ENCODE results near the gene FGF8.

The FGF8 gene

DNA sequence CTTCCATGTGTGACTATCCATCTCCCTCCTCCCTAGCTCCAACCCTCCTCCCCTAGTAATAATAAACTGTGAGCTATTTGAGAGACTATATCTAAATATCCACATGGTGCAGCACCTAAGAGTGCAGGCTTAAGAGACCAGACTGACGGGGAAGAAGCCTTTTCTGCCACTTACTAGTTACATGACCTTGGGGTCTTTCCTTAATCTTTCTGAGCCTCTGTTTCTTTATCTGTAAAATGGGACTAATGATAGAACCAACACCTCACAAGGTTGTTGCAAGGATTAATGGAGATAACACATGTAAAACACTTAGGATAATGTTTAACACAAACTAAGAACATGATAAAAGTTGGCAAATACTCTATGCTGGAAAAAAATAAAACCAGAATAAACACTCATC is 43.8 kb downstream of the FGF8 start:
- ATAC-seq: no peak
- TF ChIP-seq ZNF8 (CRISPR knock-in tag; IDR thresholded peaks at IDR 0.05) (no peak), RARB (CRISPR knock-in tag; IDR thresholded peaks at IDR 0.05) (no peak), PPARA (CRISPR knock-in tag; IDR thresholded peaks at IDR 0.05; ENCODE audit: borderline replicate concordance) (no peak), TCF4 (CRISPR knock-in tag; IDR thresholded peaks at IDR 0.05; ENCODE audit: borderline replicate concordance) (no peak), OSR1 (CRISPR knock-in tag; IDR thresholded peaks at IDR 0.05) (no peak), ZNF565 (CRISPR knock-in tag; conservative IDR thresholded peaks at IDR 0.05; ENCODE audit: low read depth) (no peak), ZNF70 (CRISPR knock-in tag; IDR thresholded peaks at IDR 0.05) (no peak), CSDC2 (CRISPR knock-in tag; IDR thresholded peaks at IDR 0.05) (no peak), ISL1 (CRISPR knock-in tag; IDR thresholded peaks at IDR 0.05) (no peak), ZC3H10 (CRISPR knock-in tag; IDR thresholded peaks at IDR 0.05) (no peak), ZFP3 (CRISPR knock-in tag; IDR thresholded peaks at IDR 0.05) (no peak), ARNTL (CRISPR knock-in tag; IDR thresholded peaks at IDR 0.05; ENCODE audit: borderline replicate concordance, low read depth) (no peak), CSRNP3 (CRISPR knock-in tag; IDR thresholded peaks at IDR 0.05) (no peak), TOX (CRISPR knock-in tag; IDR thresholded peaks at IDR 0.05; ENCODE audit: borderline replicate concordance) (no peak)
- TF ChIP-seq, protein P1, sequence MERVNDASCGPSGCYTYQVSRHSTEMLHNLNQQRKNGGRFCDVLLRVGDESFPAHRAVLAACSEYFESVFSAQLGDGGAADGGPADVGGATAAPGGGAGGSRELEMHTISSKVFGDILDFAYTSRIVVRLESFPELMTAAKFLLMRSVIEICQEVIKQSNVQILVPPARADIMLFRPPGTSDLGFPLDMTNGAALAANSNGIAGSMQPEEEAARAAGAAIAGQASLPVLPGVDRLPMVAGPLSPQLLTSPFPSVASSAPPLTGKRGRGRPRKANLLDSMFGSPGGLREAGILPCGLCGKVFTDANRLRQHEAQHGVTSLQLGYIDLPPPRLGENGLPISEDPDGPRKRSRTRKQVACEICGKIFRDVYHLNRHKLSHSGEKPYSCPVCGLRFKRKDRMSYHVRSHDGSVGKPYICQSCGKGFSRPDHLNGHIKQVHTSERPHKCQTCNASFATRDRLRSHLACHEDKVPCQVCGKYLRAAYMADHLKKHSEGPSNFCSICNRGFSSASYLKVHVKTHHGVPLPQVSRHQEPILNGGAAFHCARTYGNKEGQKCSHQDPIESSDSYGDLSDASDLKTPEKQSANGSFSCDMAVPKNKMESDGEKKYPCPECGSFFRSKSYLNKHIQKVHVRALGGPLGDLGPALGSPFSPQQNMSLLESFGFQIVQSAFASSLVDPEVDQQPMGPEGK (CRISPR knock-in tag; IDR thresholded peaks at IDR 0.05; ENCODE audit: borderline replicate concordance): no peak
- TF ChIP-seq, protein P2, sequence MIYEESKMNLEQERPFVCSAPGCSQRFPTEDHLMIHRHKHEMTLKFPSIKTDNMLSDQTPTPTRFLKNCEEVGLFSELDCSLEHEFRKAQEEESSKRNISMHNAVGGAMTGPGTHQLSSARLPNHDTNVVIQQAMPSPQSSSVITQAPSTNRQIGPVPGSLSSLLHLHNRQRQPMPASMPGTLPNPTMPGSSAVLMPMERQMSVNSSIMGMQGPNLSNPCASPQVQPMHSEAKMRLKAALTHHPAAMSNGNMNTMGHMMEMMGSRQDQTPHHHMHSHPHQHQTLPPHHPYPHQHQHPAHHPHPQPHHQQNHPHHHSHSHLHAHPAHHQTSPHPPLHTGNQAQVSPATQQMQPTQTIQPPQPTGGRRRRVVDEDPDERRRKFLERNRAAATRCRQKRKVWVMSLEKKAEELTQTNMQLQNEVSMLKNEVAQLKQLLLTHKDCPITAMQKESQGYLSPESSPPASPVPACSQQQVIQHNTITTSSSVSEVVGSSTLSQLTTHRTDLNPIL (CRISPR knock-in tag; IDR thresholded peaks at IDR 0.05; ENCODE audit: low read depth): no peak

DNA sequence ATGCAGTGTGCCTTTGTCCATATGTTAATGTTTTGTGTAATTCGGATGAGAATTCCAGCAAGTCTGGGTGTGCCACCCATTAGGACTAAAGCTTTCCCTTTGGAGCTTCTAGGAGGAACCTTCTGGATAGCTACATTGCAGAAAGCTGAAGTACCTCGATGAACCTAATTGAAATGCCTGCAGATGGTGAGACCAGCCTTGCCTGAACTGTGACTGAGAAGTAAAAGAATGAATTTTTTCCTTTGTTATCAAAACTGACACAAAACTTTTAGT is 49.9 kb downstream of the FGF8 start:
- ATAC-seq: no peak
- TF ChIP-seq ESRRG (CRISPR knock-in tag; IDR thresholded peaks at IDR 0.05) (no peak), ARNTL (CRISPR knock-in tag; IDR thresholded peaks at IDR 0.05; ENCODE audit: borderline replicate concordance, low read depth) (no peak), ZNF565 (CRISPR knock-in tag; conservative IDR thresholded peaks at IDR 0.05; ENCODE audit: low read depth) (no peak), ZFP30 (CRISPR knock-in tag; IDR thresholded peaks at IDR 0.05) (no peak), RARB (CRISPR knock-in tag; IDR thresholded peaks at IDR 0.05) (no peak), POU6F1 (CRISPR knock-in tag; IDR thresholded peaks at IDR 0.05; ENCODE audit: borderline replicate concordance, low read depth) (no peak), ZNF8 (CRISPR knock-in tag; IDR thresholded peaks at IDR 0.05) (no peak), GLIS3 (CRISPR knock-in tag; IDR thresholded peaks at IDR 0.05) (no peak), ZFP3 (CRISPR knock-in tag; IDR thresholded peaks at IDR 0.05) (no peak), OSR1 (CRISPR knock-in tag; IDR thresholded peaks at IDR 0.05) (no peak), BACH2 (CRISPR knock-in tag; IDR thresholded peaks at IDR 0.05; ENCODE audit: borderline replicate concordance) (no peak), TCF4 (CRISPR knock-in tag; IDR thresholded peaks at IDR 0.05; ENCODE audit: borderline replicate concordance) (no peak), SNAI2 (CRISPR knock-in tag; IDR thresholded peaks at IDR 0.05) (no peak), ZNF70 (CRISPR knock-in tag; IDR thresholded peaks at IDR 0.05) (no peak)
- TF ChIP-seq, protein P2 (CRISPR knock-in tag; IDR thresholded peaks at IDR 0.05; ENCODE audit: low read depth): no peak

- TF ChIP-seq, protein P1 (CRISPR knock-in tag; IDR thresholded peaks at IDR 0.05; ENCODE audit: borderline replicate concordance): no peak
- TF ChIP-seq SNAI2 (CRISPR knock-in tag; IDR thresholded peaks at IDR 0.05) (no peak), TCF4 (CRISPR knock-in tag; IDR thresholded peaks at IDR 0.05; ENCODE audit: borderline replicate concordance) (no peak), ESRRG (CRISPR knock-in tag; IDR thresholded peaks at IDR 0.05) (no peak), ZNF70 (CRISPR knock-in tag; IDR thresholded peaks at IDR 0.05) (no peak), GLIS3 (CRISPR knock-in tag; IDR thresholded peaks at IDR 0.05) (no peak), OSR1 (CRISPR knock-in tag; IDR thresholded peaks at IDR 0.05) (no peak), ISL1 (CRISPR knock-in tag; IDR thresholded peaks at IDR 0.05) (no peak), PPARA (CRISPR knock-in tag; IDR thresholded peaks at IDR 0.05; ENCODE audit: borderline replicate concordance) (no peak), ZFP3 (CRISPR knock-in tag; IDR thresholded peaks at IDR 0.05) (no peak), ZNF565 (CRISPR knock-in tag; conservative IDR thresholded peaks at IDR 0.05; ENCODE audit: low read depth) (no peak), ZFP30 (CRISPR knock-in tag; IDR thresholded peaks at IDR 0.05) (no peak), ZNF8 (CRISPR knock-in tag; IDR thresholded peaks at IDR 0.05) (no peak)
- no peak for ATAC-seq
Observed at GRCh38 chr10:101725296-101726114, 50.4 kb downstream of the FGF8 start.
